Vagina (tissue), 2 donors: ENCODE data around the gene DBN1. TPM values are rescaled to one million over a fixed set of nuclear protein-coding genes. Genes with fewer than 3 reads are reported as not detected.

ENCODE experiments used
- DNase-seq, 2 donors: peaks; one replicate each; pipeline ENCODE4 v3.0.0-alpha.2; 2017; ENCODE audit errors: extremely low spot score in 2 of 2
- H3K27ac ChIP-seq: fragments of 200-600 bp; sonication (generic); one replicate; pipeline ENCODE4 v1.5.1; 2019
- H3K27me3 ChIP-seq: fragments of 200-600 bp; sonication (generic); one replicate; pipeline ENCODE4 v1.5.1; 2019
- H3K36me3 ChIP-seq, 2 donors: fragments of 200-600 bp; sonication (generic); one replicate each; pipeline ENCODE4 v1.5.1; 2017 to 2019
- H3K4me1 ChIP-seq: fragments of 200-600 bp; sonication (generic); one replicate; pipeline ENCODE4 v1.5.1; 2019
- H3K4me3 ChIP-seq, 2 donors: fragments of 200-600 bp; sonication (generic); 1 replicate in 1 of 2; 2 replicates in 1 of 2; pipeline ENCODE4 v1.5.1; 2016 to 2019
- H3K9me3 ChIP-seq: fragments of 200-600 bp; sonication (generic); one replicate; pipeline ENCODE4 v1.5.1; 2019
- CTCF ChIP-seq, 3 experiments: fragments of 450-650 bp in 2 of 3; fragments of 200-600 bp in 1 of 3; sonication (generic) in 1 of 3; IDR thresholded peaks; one replicate each; pipeline ENCODE4 v1.5.1; 2017 to 2019; ENCODE audit warnings: antibody characterized with exemption in 3 of 3, mild to moderate bottlenecking in 2 of 3, moderate library complexity in 2 of 3
- POLR2A ChIP-seq, 2 donors: fragments of 450-650 bp; IDR thresholded peaks; one replicate each; pipeline ENCODE4 v1.6.1; 2017; ENCODE audit warnings: antibody characterized with exemption in 2 of 2, mild to moderate bottlenecking in 2 of 2, moderate library complexity in 2 of 2
- POLR2AphosphoS5 ChIP-seq, 2 donors: sonication (generic); formaldehyde crosslinking; IDR thresholded peaks; one replicate each; pipeline ENCODE4 v1.9.0; 2017; ENCODE audit warnings: antibody characterized with exemption in 2 of 2, mild to moderate bottlenecking in 2 of 2, low read depth in 1 of 2; ENCODE audit not compliant: insufficient read depth in 1 of 2
- intact Hi-C: fragments of 100-400 bp; cut with DNase I; formaldehyde crosslinking; loops from one replicate; pipeline ENCODE4 v1.15.1; 2023
- total RNA-seq: library from RNA; depleted of rRNA; stranded (reverse); fragments of >200 nt; gene quantifications from one replicate; pipeline ENCODE4 v1.2.3, GENCODE V29; 2016

The DBN1 gene
- total RNA-seq, 1 donor from 2014 or later: 69.0 TPM

- Histone ChIP-seq H3K36me3 (peaks cover 0 to 50% of the 10 kb centered on the region in 2 donors), H3K9me3 (no peaks in the 10 kb centered on the region), H3K27ac (no peak overlapping the region), H3K4me1 (peaks cover 18% of the 10 kb centered on the region), H3K27me3 (no peaks in the 10 kb centered on the region), H3K4me3 (no peak overlapping the region)
- intact Hi-C loops: no loop called here
- no peak for TF ChIP-seq CTCF (IDR thresholded peaks at IDR 0.05)
- no peak for TF ChIP-seq POLR2AphosphoS5 (IDR thresholded peaks at IDR 0.05; ENCODE audit: insufficient read depth in 1 of 2, low read depth in 1 of 2)
- no peak for TF ChIP-seq POLR2A (IDR thresholded peaks at IDR 0.05)
- no peak for DNase-seq
Observed at GRCh38 chr5:177512736-177513380, 39.4 kb upstream of the DBN1 start.

GRCh38 chr5:177511796-177512675 lies 38.6 kb upstream of the DBN1 start:
- no peak for DNase-seq
- Histone ChIP-seq H3K4me1 (peaks cover 18% of the 10 kb centered on the region), H3K4me3 (no peak overlapping the region), H3K9me3 (no peaks in the 10 kb centered on the region), H3K36me3 (peaks cover 0 to 50% of the 10 kb centered on the region in 2 donors), H3K27me3 (no peaks in the 10 kb centered on the region), H3K27ac (no peak overlapping the region)
- TF ChIP-seq POLR2A (IDR thresholded peaks at IDR 0.05) (no peak), CTCF (IDR thresholded peaks at IDR 0.05) (no peak), POLR2AphosphoS5 (IDR thresholded peaks at IDR 0.05; ENCODE audit: insufficient read depth in 1 of 2, low read depth in 1 of 2) (no peak)
- intact Hi-C loops: no loop called here

GRCh38 chr5:177511181-177511580 lies 37.7 kb upstream of the DBN1 start:
- DNase-seq: no peak
- intact Hi-C loops: no loop called here
- H3K27me3 ChIP-seq: no peaks in the 10 kb centered on the region
- H3K9me3 ChIP-seq: no peaks in the 10 kb centered on the region
- H3K4me3 ChIP-seq: no peak overlapping the region
- H3K36me3 ChIP-seq: peaks cover 0 to 50% of the 10 kb centered on the region in 2 donors
- TF ChIP-seq POLR2AphosphoS5 (IDR thresholded peaks at IDR 0.05; ENCODE audit: insufficient read depth in 1 of 2, low read depth in 1 of 2) (no peak), POLR2A (IDR thresholded peaks at IDR 0.05) (no peak), CTCF (IDR thresholded peaks at IDR 0.05) (no peak)
- no peak overlapping the region for H3K27ac ChIP-seq
- H3K4me1 ChIP-seq: peaks cover 16% of the 10 kb centered on the region

GRCh38 chr5:177510567-177511053 lies 37.2 kb upstream of the DBN1 start:
- Histone ChIP-seq H3K9me3 (no peaks in the 10 kb centered on the region), H3K36me3 (peaks cover 0 to 49% of the 10 kb centered on the region in 2 donors), H3K4me3 (no peak overlapping the region), H3K4me1 (peaks cover 10% of the 10 kb centered on the region), H3K27ac (no peak overlapping the region), H3K27me3 (no peaks in the 10 kb centered on the region)
- TF ChIP-seq POLR2AphosphoS5 (IDR thresholded peaks at IDR 0.05; ENCODE audit: insufficient read depth in 1 of 2, low read depth in 1 of 2) (no peak), CTCF (IDR thresholded peaks at IDR 0.05) (no peak), POLR2A (IDR thresholded peaks at IDR 0.05) (no peak)
- no peak for DNase-seq
- intact Hi-C loops: no loop called here
